HG02642 (cell line): ENCODE results near the gene MUC5B.

Experiments
- ATAC-seq: cut with Tn5 transposase; IDR thresholded peaks from one replicate; pipeline ENCODE4 v1.9.1; 2021; ENCODE audit warnings: mild to moderate bottlenecking; ENCODE audit not compliant: unreplicated experiment, poor library complexity

MUC5B gene

GRCh38 chr11:1230456-1231395 is 7.9 kb downstream of the MUC5B start:
- ATAC-seq, result no peak

GRCh38 chr11:1231396-1232020 is 8.6 kb downstream of the MUC5B start:
- no peak for ATAC-seq

- ATAC-seq, result no peak
Observed at GRCh38 chr11:1232021-1232882, 9.4 kb downstream of the MUC5B start.

- no peak for ATAC-seq
Observed at GRCh38 chr11:1232883-1233321, 10.0 kb downstream of the MUC5B start.

- no peak for ATAC-seq
Observed at GRCh38 chr11:1233351-1234053, 10.6 kb downstream of the MUC5B start.

GRCh38 chr11:1234054-1234720 is 11.3 kb downstream of the MUC5B start:
- ATAC-seq, result no peak

- no peak for ATAC-seq
Observed at GRCh38 chr11:1234771-1235305, 12.0 kb downstream of the MUC5B start.

- ATAC-seq, result no peak
Observed at GRCh38 chr11:1235306-1235900, 12.5 kb downstream of the MUC5B start.

- ATAC-seq, result no peak
Observed at GRCh38 chr11:1235901-1236315, 13.0 kb downstream of the MUC5B start.

- no peak for ATAC-seq
Observed at GRCh38 chr11:1236316-1237127, 13.7 kb downstream of the MUC5B start.

- no peak for ATAC-seq
Observed at GRCh38 chr11:1237128-1237580, 14.3 kb downstream of the MUC5B start.

GRCh38 chr11:1237851-1238250 is 15.0 kb downstream of the MUC5B start:
- ATAC-seq, result no peak

GRCh38 chr11:1238767-1239595 is 16.1 kb downstream of the MUC5B start:
- no peak for ATAC-seq

GRCh38 chr11:1239596-1240205 is 16.8 kb downstream of the MUC5B start:
- no peak for ATAC-seq

GRCh38 chr11:1240771-1241170 is 17.9 kb downstream of the MUC5B start:
- ATAC-seq, result no peak

- no peak for ATAC-seq
Observed at GRCh38 chr11:1241706-1242105, 18.8 kb downstream of the MUC5B start.

GRCh38 chr11:1242289-1242688 is 19.4 kb downstream of the MUC5B start:
- no peak for ATAC-seq
